LNCaP clone FGC (cell line): ENCODE data around the gene CGGBP1.
"Not testable (repeated sequence)": the region's sequence is repeated elsewhere in the genome, so short reads cannot be mapped to it uniquely, and the experiment has no call there.

Experiments used
- DNase-seq: peaks from one replicate; pipeline ENCODE4 v3.0.0-alpha.2; 2011; ENCODE audit warnings: low read depth
- H3K4me3 ChIP-seq: 2 replicates; pipeline ENCODE4 v1.5.1; 2011; ENCODE audit warnings: mild to moderate bottlenecking, low read depth, low read length, control low read depth
- CTCF ChIP-seq: IDR thresholded peaks from 2 replicates; pipeline ENCODE4 v1.5.1; 2012; ENCODE audit warnings: mild to moderate bottlenecking; ENCODE audit not compliant: control insufficient read depth, insufficient read depth; ENCODE audit errors: extremely low read depth

Gene CGGBP1

GRCh38 chr3:88028876-88029275 is 29.9 kb downstream of the CGGBP1 start:
- no peak overlapping the region for H3K4me3 ChIP-seq
- no peak for DNase-seq
- TF ChIP-seq CTCF: no peak

GRCh38 chr3:88025001-88025552 is 33.7 kb downstream of the CGGBP1 start:
- no peak for DNase-seq
- TF ChIP-seq CTCF: no peak
- no peak overlapping the region for H3K4me3 ChIP-seq

GRCh38 chr3:88019024-88019423 is 39.8 kb downstream of the CGGBP1 start:
- no peak for TF ChIP-seq CTCF
- no peak for DNase-seq
- no peak overlapping the region for H3K4me3 ChIP-seq

GRCh38 chr3:88015656-88016055 is 43.1 kb downstream of the CGGBP1 start:
- not testable (repeated sequence) for H3K4me3 ChIP-seq, DNase-seq

- no peak for DNase-seq
- no peak overlapping the region for H3K4me3 ChIP-seq
- TF ChIP-seq CTCF: no peak
Measured at GRCh38 chr3:88013592-88013991, 45.2 kb downstream of the CGGBP1 start.

GRCh38 chr3:88010810-88011209 is 48.0 kb downstream of the CGGBP1 start:
- no peak for TF ChIP-seq CTCF
- DNase-seq: no peak
- no peak overlapping the region for H3K4me3 ChIP-seq

GRCh38 chr3:88009066-88009465 is 49.7 kb downstream of the CGGBP1 start:
- no peak for DNase-seq
- H3K4me3 ChIP-seq: no peak overlapping the region
- TF ChIP-seq CTCF: no peak
